GM19193 (cell line): ENCODE results near the gene ZNF556.

Experiments used
- POLR2A ChIP-seq: IDR thresholded peaks from 4 replicates; pipeline ENCODE4 v1.6.1; 2011; ENCODE audit not compliant: insufficient read depth, insufficient read length; ENCODE audit errors: extremely low read depth

ZNF556 gene

DNA sequence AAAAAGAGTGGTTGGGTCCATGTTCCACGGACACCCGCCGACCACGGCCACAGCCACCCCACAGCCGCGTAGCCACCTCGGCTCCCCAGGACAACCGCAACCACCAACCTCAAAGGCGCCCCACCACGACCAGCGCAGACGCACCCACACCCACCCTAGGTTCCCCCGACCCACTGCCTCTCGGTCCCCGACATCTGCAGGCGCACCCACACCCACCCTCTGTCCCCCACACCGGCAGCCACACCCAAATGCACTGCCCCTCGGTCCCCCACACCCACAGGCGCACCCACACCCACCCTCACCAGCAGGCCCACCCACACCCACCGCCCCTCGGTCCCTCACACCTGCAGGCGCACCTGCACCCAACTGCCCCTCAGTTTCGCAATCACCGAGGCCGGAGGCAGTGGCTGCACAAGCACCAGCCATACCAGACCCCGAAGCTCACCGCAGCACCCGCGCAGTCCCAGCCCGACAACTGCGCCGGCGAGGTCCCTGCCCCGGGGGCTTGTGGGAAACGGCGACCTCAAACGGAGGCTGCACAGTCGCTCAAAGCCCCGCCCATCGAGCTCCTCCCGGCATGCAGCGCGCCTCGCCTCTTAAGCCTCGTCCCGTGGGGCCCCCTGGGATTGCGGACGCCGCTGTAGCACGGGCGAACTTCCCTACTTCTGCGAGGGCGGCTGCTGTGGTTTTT lies 59.4 kb downstream of the ZNF556 start:
- TF ChIP-seq POLR2A, result no peak

DNA sequence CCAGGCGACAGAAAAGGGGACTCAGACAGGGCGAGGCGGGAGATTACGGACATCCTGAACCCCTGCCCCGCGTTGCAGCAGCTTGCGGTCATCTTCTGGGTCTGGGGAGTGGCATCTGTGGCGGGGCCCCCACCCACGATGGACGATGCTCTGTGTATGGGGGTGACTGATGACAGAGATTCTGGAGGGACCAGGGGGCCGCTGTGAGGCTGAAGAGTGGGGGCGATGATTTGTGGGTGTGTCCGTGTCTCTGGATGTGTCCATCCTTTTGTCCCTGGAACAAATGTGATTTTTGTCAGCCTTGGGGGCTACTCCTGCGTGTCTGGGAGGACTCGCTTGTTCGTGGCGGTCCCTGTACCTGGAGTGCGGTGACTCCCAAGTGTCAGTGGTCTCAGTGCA lies 59.9 kb downstream of the ZNF556 start:
- no peak for TF ChIP-seq POLR2A
